Posterior vena cava (tissue), 2 donors: ENCODE measurements around the gene JARID2. TPM values are rescaled to one million over a fixed set of nuclear protein-coding genes. Genes with fewer than 3 reads are reported as not detected.
A peak's percentile ranks its signal among the peaks of the same experiment; 100 is the strongest.

Experiments used
- DNase-seq: peaks from one replicate; pipeline ENCODE4 v3.0.0-alpha.2; 2020; ENCODE audit warnings: low spot score
- intact Hi-C, 2 donors: fragments of 100-400 bp; cut with DNase I; formaldehyde crosslinking; loops; one replicate each; pipeline versions ENCODE4 v1.14.1 to v1.14.2; 2022 to 2023
- total RNA-seq, 2 donors: library from RNA; stranded (reverse); fragmentation: NEBNext Ultra II Directional; extraction: Animal tissue kit (Norgen Biotek cat#: 25700); gene quantifications; one replicate each; pipeline ENCODE4 v1.2.1, GENCODE V29; 2021
- donor health status: DM: yes; HTN: yes; CAD: no.
- donor health status: DM: yes; HTN: yes; CAD: no.

The JARID2 gene
- total RNA-seq, 2 donors from 2014 or later = 8.3 to 9.5 TPM

- intact Hi-C loops = loop anchor here in 1 of 2 donors (10.0 kb wide), 1 partner anchor 1185 kb away; no protein-coding TSS in a partner anchor
- peak; percentile 83 for DNase-seq
Measured at GRCh38 chr6:15399641-15400470, 154.0 kb downstream of the JARID2 start.

GRCh38 chr6:15400572-15401004 is 154.7 kb downstream of the JARID2 start:
- DNase-seq = no peak
- intact Hi-C loops = no loop called here

GRCh38 chr6:15401120-15401519 is 155.3 kb downstream of the JARID2 start:
- no peak for DNase-seq
- intact Hi-C loops = no loop called here

- intact Hi-C loops = no loop called here
- DNase-seq = no peak
Measured at GRCh38 chr6:15401769-15402250, 155.9 kb downstream of the JARID2 start.

GRCh38 chr6:15402406-15403045 is 156.7 kb downstream of the JARID2 start:
- intact Hi-C loops = no loop called here
- DNase-seq = no peak

GRCh38 chr6:15403094-15403755 is 157.4 kb downstream of the JARID2 start:
- DNase-seq = no peak
- intact Hi-C loops = no loop called here

- DNase-seq = no peak
- intact Hi-C loops = no loop called here
Measured at GRCh38 chr6:15404685-15404980, 158.8 kb downstream of the JARID2 start.

GRCh38 chr6:15405129-15406068 is 159.5 kb downstream of the JARID2 start:
- no peak for DNase-seq
- intact Hi-C loops = no loop called here

GRCh38 chr6:15406452-15406851 is 160.6 kb downstream of the JARID2 start:
- no peak for DNase-seq
- intact Hi-C loops = no loop called here

GRCh38 chr6:15408008-15408407 is 162.1 kb downstream of the JARID2 start:
- DNase-seq = no peak
- intact Hi-C loops = no loop called here

GRCh38 chr6:15408758-15409157 is 162.9 kb downstream of the JARID2 start:
- DNase-seq = no peak
- intact Hi-C loops = no loop called here

GRCh38 chr6:15409301-15410125 is 163.6 kb downstream of the JARID2 start:
- no peak for DNase-seq
- intact Hi-C loops = no loop called here

GRCh38 chr6:15410126-15410391 is 164.2 kb downstream of the JARID2 start:
- intact Hi-C loops = no loop called here
- DNase-seq = no peak

GRCh38 chr6:15410752-15411151 is 164.9 kb downstream of the JARID2 start:
- DNase-seq = no peak
- intact Hi-C loops = no loop called here

GRCh38 chr6:15411766-15412165 is 165.9 kb downstream of the JARID2 start:
- no peak for DNase-seq
- intact Hi-C loops = no loop called here

GRCh38 chr6:15412767-15413166 is 166.9 kb downstream of the JARID2 start:
- no peak for DNase-seq
- intact Hi-C loops = no loop called here

- intact Hi-C loops = no loop called here
- no peak for DNase-seq
Measured at GRCh38 chr6:15413466-15414234, 167.8 kb downstream of the JARID2 start.

GRCh38 chr6:15414235-15414612 is 168.4 kb downstream of the JARID2 start:
- DNase-seq = no peak
- intact Hi-C loops = no loop called here
